ENCODE results near the gene SERPINA3. TPM values are rescaled to one million over a fixed set of nuclear protein-coding genes. Genes with fewer than 3 reads are reported as not detected.
A peak's percentile ranks its signal among the peaks of the same experiment; 100 is the strongest.

Gene SERPINA3
- total and polyA plus RNA-seq, 8 donors: 15.1 to 1,820 (median 99.6) TPM

GRCh38 chr14:94578712-94579111, 33.5 kb upstream of the SERPINA3 start:
- H3K36me3 ChIP-seq: no peaks in the 10 kb centered on the region
- DNase-seq: no peak
- no peaks in the 10 kb centered on the region for H3K9me3 ChIP-seq
- TF ChIP-seq POLR2A (IDR thresholded peaks at IDR 0.05) (no peak), EP300 (IDR thresholded peaks at IDR 0.05) (no peak), CTCF (IDR thresholded peaks at IDR 0.05) (no peak), POLR2AphosphoS5 (IDR thresholded peaks at IDR 0.05) (no peak)
- no peak overlapping the region for H3K4me3 ChIP-seq
- peaks cover 8 to 21% (median 13%) of the 10 kb centered on the region in 4 donors for H3K4me1 ChIP-seq
- WGBS, 5 donors: 81 to 90% (median 87%) methylated on average over 4 to 6 of the region's 6 CpGs
- intact Hi-C loops (cut with DNase I; ENCODE audit: low total_unique reads): no loop called here
- no peak overlapping the region for H3K27ac ChIP-seq
- H3K27me3 ChIP-seq: no peaks in the 10 kb centered on the region

GRCh38 chr14:94581127-94581999, 30.8 kb upstream of the SERPINA3 start, which contains the start of gene SERPINA5:
TSS of gene SERPINA5 (plus strand) at chr14:94581426. CDS start at chr14:94587363, 5,937 bp downstream.
- peaks cover 8 to 21% (median 13%) of the 10 kb centered on the region in 4 donors for H3K4me1 ChIP-seq
- peak; percentile 79 to 88 for DNase-seq
- TF ChIP-seq POLR2A (IDR thresholded peaks at IDR 0.05) (no peak), CTCF (IDR thresholded peaks at IDR 0.05) (no peak), POLR2AphosphoS5 (IDR thresholded peaks at IDR 0.05) (peak in 1 of 3 donors; percentile 5)
- intact Hi-C loops (cut with DNase I; ENCODE audit: low total_unique reads): no loop called here
- H3K9me3 ChIP-seq: no peaks in the 10 kb centered on the region
- no peaks in the 10 kb centered on the region for H3K27me3 ChIP-seq
- H3K27ac ChIP-seq: peak within 1 kb of the TSS; percentile 20 to 64 (median 44)
- 25 to 40% (median 31%) methylated on average over 18 of the region's 18 CpGs for WGBS, 5 donors
- no peak within 1 kb of the TSS for H3K4me3 ChIP-seq
- H3K36me3 ChIP-seq: no peaks in the 10 kb centered on the region

- Histone ChIP-seq H3K27me3 (no peaks in the 10 kb centered on the region), H3K27ac (peak overlapping the region in 4 of 5 donors; percentile 20 to 64 (median 36)), H3K9me3 (no peaks in the 10 kb centered on the region), H3K36me3 (no peaks in the 10 kb centered on the region), H3K4me3 (no peak overlapping the region), H3K4me1 (peaks cover 8 to 21% (median 13%) of the 10 kb centered on the region in 4 donors)
- no peak for TF ChIP-seq CTCF (IDR thresholded peaks at IDR 0.05)
- no peak for TF ChIP-seq EP300 (IDR thresholded peaks at IDR 0.05)
- no peak for TF ChIP-seq POLR2A (IDR thresholded peaks at IDR 0.05)
- TF ChIP-seq POLR2AphosphoS5 (IDR thresholded peaks at IDR 0.05): no peak
- DNase-seq: peak in 1 of 2 donors; percentile 46
- intact Hi-C loops (cut with DNase I; ENCODE audit: low total_unique reads): no loop called here
- WGBS, 5 donors: 68 to 78% (median 74%) methylated on average over 7 of the region's 7 CpGs
Observed at GRCh38 chr14:94582199-94582750, 29.9 kb upstream of the SERPINA3 start.

GRCh38 chr14:94582851-94583250, 29.3 kb upstream of the SERPINA3 start:
- Histone ChIP-seq H3K27ac (peak overlapping the region in 1 of 5 donors; percentile 64), H3K4me3 (no peak overlapping the region), H3K36me3 (no peaks in the 10 kb centered on the region), H3K9me3 (no peaks in the 10 kb centered on the region), H3K4me1 (peaks cover 8 to 21% (median 13%) of the 10 kb centered on the region in 4 donors), H3K27me3 (no peaks in the 10 kb centered on the region)
- intact Hi-C loops (cut with DNase I; ENCODE audit: low total_unique reads): no loop called here
- 71 to 85% (median 81%) methylated on average over 3 of the region's 3 CpGs for WGBS, 5 donors
- no peak for TF ChIP-seq EP300 (IDR thresholded peaks at IDR 0.05)
- TF ChIP-seq CTCF (IDR thresholded peaks at IDR 0.05): no peak
- TF ChIP-seq POLR2AphosphoS5 (IDR thresholded peaks at IDR 0.05): no peak
- TF ChIP-seq POLR2A (IDR thresholded peaks at IDR 0.05): no peak
- DNase-seq: no peak
